RWPE1 (cell line): ENCODE data around the gene LSS.
"Not testable (repeated sequence)": the region's sequence is repeated elsewhere in the genome, so short reads cannot be mapped to it uniquely, and the experiment has no call there.

Source experiments
- CTCF ChIA-PET: fragments of 350-600 bp; sonication (Branson Sonifier 250); formaldehyde crosslinking; extraction: SDS; loops from one replicate; lab custom pipeline; 2021; lab: Yijun Ruan, JAX
- POLR2A ChIA-PET: fragments of 400-600 bp; formaldehyde crosslinking; extraction: SDS; loops from one replicate; lab custom pipeline; 2020; ENCODE audit warnings: antibody characterized with exemption; ENCODE audit not compliant: low non-redundant PET; lab: Yijun Ruan, JAX
- DNase-seq: peaks from one replicate; pipeline ENCODE4 v3.0.0; 2012; ENCODE audit warnings: low spot score
- H3K27ac ChIP-seq: fragments of 450-650 bp; 2 replicates; pipeline ENCODE4 v1.5.1; 2017
- CTCF ChIP-seq: fragments of 450-650 bp; conservative IDR thresholded peaks from 2 replicates; pipeline ENCODE4 v1.5.1; 2017; ENCODE audit warnings: low read depth, mild to moderate bottlenecking

Gene LSS

GRCh38 chr21:46180079-46180722 lies 48.4 kb downstream of the LSS start:
- TF ChIP-seq CTCF: no peak
- CTCF ChIA-PET: no interaction called here
- POLR2A ChIA-PET: no interaction called here
- peak overlapping the region; percentile 50; the same call in 1 of the 2 replicates for H3K27ac ChIP-seq
- DNase-seq: no peak

GRCh38 chr21:46179708-46180078 lies 48.9 kb downstream of the LSS start:
- no peak for TF ChIP-seq CTCF
- H3K27ac ChIP-seq: peak overlapping the region; percentile 50; the same call in 1 of the 2 replicates
- ChIA-PET CTCF (no interaction called here), POLR2A (no interaction called here)
- no peak for DNase-seq

GRCh38 chr21:46178961-46179360 lies 49.6 kb downstream of the LSS start:
- H3K27ac ChIP-seq: no peak overlapping the region
- DNase-seq: no peak
- ChIA-PET POLR2A (interaction anchor here (0.6 kb wide), 1 partner anchor 601 kb away, joined by 6 read pairs; no protein-coding TSS in a partner anchor), CTCF (no interaction called here)
- TF ChIP-seq CTCF: no peak

GRCh38 chr21:46176443-46177129 lies 52.0 kb downstream of the LSS start:
- CTCF ChIA-PET, POLR2A ChIA-PET, H3K27ac ChIP-seq, DNase-seq: not testable (repeated sequence)

GRCh38 chr21:46173573-46173972 lies 55.0 kb downstream of the LSS start:
- H3K27ac ChIP-seq: no peak overlapping the region
- CTCF ChIA-PET: no interaction called here
- POLR2A ChIA-PET: no interaction called here
- TF ChIP-seq CTCF: no peak
- DNase-seq: no peak

GRCh38 chr21:46172863-46173528 lies 55.6 kb downstream of the LSS start:
- no peak overlapping the region for H3K27ac ChIP-seq
- POLR2A ChIA-PET: no interaction called here
- CTCF ChIA-PET: interaction anchor here (1.0 kb wide), 1 partner anchor 58 kb away, joined by 4 read pairs; no protein-coding TSS in a partner anchor
- no peak for DNase-seq
- TF ChIP-seq CTCF: no peak
